ENCODE measurements around the gene LYPLAL1.

LYPLAL1 gene

GRCh38 chr1:219152751-219153150 lies 20.9 kb upstream of the LYPLAL1 start:
- TF ChIP-seq, protein P1, sequence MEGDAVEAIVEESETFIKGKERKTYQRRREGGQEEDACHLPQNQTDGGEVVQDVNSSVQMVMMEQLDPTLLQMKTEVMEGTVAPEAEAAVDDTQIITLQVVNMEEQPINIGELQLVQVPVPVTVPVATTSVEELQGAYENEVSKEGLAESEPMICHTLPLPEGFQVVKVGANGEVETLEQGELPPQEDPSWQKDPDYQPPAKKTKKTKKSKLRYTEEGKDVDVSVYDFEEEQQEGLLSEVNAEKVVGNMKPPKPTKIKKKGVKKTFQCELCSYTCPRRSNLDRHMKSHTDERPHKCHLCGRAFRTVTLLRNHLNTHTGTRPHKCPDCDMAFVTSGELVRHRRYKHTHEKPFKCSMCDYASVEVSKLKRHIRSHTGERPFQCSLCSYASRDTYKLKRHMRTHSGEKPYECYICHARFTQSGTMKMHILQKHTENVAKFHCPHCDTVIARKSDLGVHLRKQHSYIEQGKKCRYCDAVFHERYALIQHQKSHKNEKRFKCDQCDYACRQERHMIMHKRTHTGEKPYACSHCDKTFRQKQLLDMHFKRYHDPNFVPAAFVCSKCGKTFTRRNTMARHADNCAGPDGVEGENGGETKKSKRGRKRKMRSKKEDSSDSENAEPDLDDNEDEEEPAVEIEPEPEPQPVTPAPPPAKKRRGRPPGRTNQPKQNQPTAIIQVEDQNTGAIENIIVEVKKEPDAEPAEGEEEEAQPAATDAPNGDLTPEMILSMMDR (IDR thresholded peaks at IDR 0.05; ENCODE audit: low read depth, low read length) = no peak
- TF ChIP-seq EZH2phosphoT487 (IDR thresholded peaks at IDR 0.05; ENCODE audit: low read depth) = no peak
- Histone ChIP-seq H3K79me2 (ENCODE audit: low read length) (no peaks in the 10 kb centered on the region), H3K9ac (ENCODE audit: low read length) (no peak overlapping the region), H3K4me1 (ENCODE audit: low read length) (peaks cover 3% of the 10 kb centered on the region; the same call in 1 of the 2 replicates), H3K4me2 (ENCODE audit: low read length) (no peak overlapping the region), H3K9me3 (ENCODE audit: insufficient read depth, low read length) (no peaks in the 10 kb centered on the region), H3K4me3 (ENCODE audit: low read length) (no peak overlapping the region), H4K20me1 (ENCODE audit: insufficient read depth, low read length) (no peaks in the 10 kb centered on the region), H3K27me3 (ENCODE audit: low read depth, low read length) (peaks cover 8% of the 10 kb centered on the region; the same call in 1 of the 2 replicates), H2AFZ (ENCODE audit: low read depth, low read length) (no peak overlapping the region), H3K36me3 (replicated peaks; ENCODE audit: low read depth, low read length) (no peaks in the 10 kb centered on the region), H3K27ac (ENCODE audit: low read length) (no peak overlapping the region)

DNA sequence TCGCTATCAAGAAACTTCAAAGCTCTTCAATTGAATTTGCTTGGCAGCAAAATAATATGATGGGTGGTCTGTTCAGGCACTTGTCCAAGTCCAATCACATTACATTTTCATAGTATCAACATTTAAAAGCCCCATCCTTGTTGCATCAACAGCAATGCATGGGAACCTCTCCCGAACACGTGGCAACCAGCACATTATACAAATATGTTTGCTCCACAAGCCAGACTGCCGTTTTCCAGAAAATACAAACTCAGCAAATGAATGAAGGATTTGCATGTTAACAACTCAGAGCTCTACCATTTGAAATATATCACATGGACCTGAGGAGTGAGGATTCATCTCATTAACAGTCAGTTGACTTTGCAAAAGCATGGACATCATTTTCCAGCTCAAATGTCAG lies 20.0 kb upstream of the LYPLAL1 start:
- TF ChIP-seq EZH2phosphoT487 (IDR thresholded peaks at IDR 0.05; ENCODE audit: low read depth) = no peak
- TF ChIP-seq, protein P1 (IDR thresholded peaks at IDR 0.05; ENCODE audit: low read depth, low read length) = no peak
- no peaks in the 10 kb centered on the region for H4K20me1 ChIP-seq (ENCODE audit: insufficient read depth, low read length)
- H3K4me3 ChIP-seq (ENCODE audit: low read length) = no peak overlapping the region
- no peak overlapping the region for H2AFZ ChIP-seq (ENCODE audit: low read depth, low read length)
- peaks cover 8% of the 10 kb centered on the region; the same call in 1 of the 2 replicates for H3K27me3 ChIP-seq (ENCODE audit: low read depth, low read length)
- no peaks in the 10 kb centered on the region for H3K9me3 ChIP-seq (ENCODE audit: insufficient read depth, low read length)
- no peak overlapping the region for H3K9ac ChIP-seq (ENCODE audit: low read length)
- H3K79me2 ChIP-seq (ENCODE audit: low read length) = no peaks in the 10 kb centered on the region
- H3K4me2 ChIP-seq (ENCODE audit: low read length) = no peak overlapping the region
- H3K36me3 ChIP-seq (replicated peaks; ENCODE audit: low read depth, low read length) = no peaks in the 10 kb centered on the region
- H3K4me1 ChIP-seq (ENCODE audit: low read length) = peaks cover 3% of the 10 kb centered on the region; the same call in 1 of the 2 replicates
- no peak overlapping the region for H3K27ac ChIP-seq (ENCODE audit: low read length)

DNA sequence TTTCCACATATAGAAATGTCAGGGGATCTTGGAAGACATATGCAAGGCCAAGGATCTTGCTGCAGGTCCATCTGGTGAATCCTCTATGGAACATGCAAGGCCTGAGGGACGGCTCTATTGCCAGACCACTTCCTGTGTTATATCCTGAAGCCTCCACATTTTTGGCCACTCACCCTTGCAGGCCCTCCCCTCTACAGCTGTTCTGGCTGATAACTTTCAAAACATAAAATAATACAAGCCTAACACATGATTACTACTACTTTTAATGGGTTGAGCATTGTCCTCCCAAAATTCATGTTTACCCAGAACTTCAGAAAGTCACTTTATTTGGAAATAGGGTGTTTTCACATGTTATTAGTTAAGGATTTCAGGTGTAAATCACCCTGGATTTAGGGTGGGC lies 18.5 kb upstream of the LYPLAL1 start:
- no peak overlapping the region for H3K9ac ChIP-seq (ENCODE audit: low read length)
- no peak overlapping the region for H3K4me3 ChIP-seq (ENCODE audit: low read length)
- H3K4me2 ChIP-seq (ENCODE audit: low read length) = no peak overlapping the region
- no peaks in the 10 kb centered on the region for H3K9me3 ChIP-seq (ENCODE audit: insufficient read depth, low read length)
- no peak overlapping the region for H3K27ac ChIP-seq (ENCODE audit: low read length)
- H4K20me1 ChIP-seq (ENCODE audit: insufficient read depth, low read length) = no peaks in the 10 kb centered on the region
- H3K36me3 ChIP-seq (replicated peaks; ENCODE audit: low read depth, low read length) = no peaks in the 10 kb centered on the region
- peaks cover 8% of the 10 kb centered on the region; the same call in 1 of the 2 replicates for H3K27me3 ChIP-seq (ENCODE audit: low read depth, low read length)
- no peak overlapping the region for H2AFZ ChIP-seq (ENCODE audit: low read depth, low read length)
- peaks cover 9% of the 10 kb centered on the region for H3K4me1 ChIP-seq (ENCODE audit: low read length)
- TF ChIP-seq, protein P1 (IDR thresholded peaks at IDR 0.05; ENCODE audit: low read depth, low read length) = no peak
- no peak for TF ChIP-seq EZH2phosphoT487 (IDR thresholded peaks at IDR 0.05; ENCODE audit: low read depth)
- no peaks in the 10 kb centered on the region for H3K79me2 ChIP-seq (ENCODE audit: low read length)

- Histone ChIP-seq H3K27me3 (ENCODE audit: low read depth, low read length) (no peaks in the 10 kb centered on the region), H3K4me3 (ENCODE audit: low read length) (no peak overlapping the region), H4K20me1 (ENCODE audit: insufficient read depth, low read length) (no peaks in the 10 kb centered on the region), H3K36me3 (replicated peaks; ENCODE audit: low read depth, low read length) (no peaks in the 10 kb centered on the region), H3K79me2 (ENCODE audit: low read length) (no peaks in the 10 kb centered on the region), H3K4me2 (ENCODE audit: low read length) (peak overlapping the region; percentile 48), H3K9ac (ENCODE audit: low read length) (no peak overlapping the region), H3K9me3 (ENCODE audit: insufficient read depth, low read length) (no peaks in the 10 kb centered on the region), H2AFZ (ENCODE audit: low read depth, low read length) (peak overlapping the region; percentile 73), H3K27ac (ENCODE audit: low read length) (no peak overlapping the region), H3K4me1 (ENCODE audit: low read length) (peaks cover 11% of the 10 kb centered on the region)
- no peak for TF ChIP-seq EZH2phosphoT487 (IDR thresholded peaks at IDR 0.05; ENCODE audit: low read depth)
- TF ChIP-seq, protein P1 (IDR thresholded peaks at IDR 0.05; ENCODE audit: low read depth, low read length) = no peak
Measured at GRCh38 chr1:219159946-219160645, 13.6 kb upstream of the LYPLAL1 start.

Measured in OCI-LY3 (cell line).